Smooth muscle cell (in vitro differentiated cells): Measurements from ENCODE around the gene BBOX1. TPM values are rescaled to one million over a fixed set of nuclear protein-coding genes. Genes with fewer than 3 reads are reported as not detected.

ENCODE experiments used
- DNase-seq: peaks from one replicate; lab custom pipeline; 2025; ENCODE audit not compliant: unreplicated experiment; lab: John Stamatoyannopoulos, UW
- H2AFZ ChIP-seq: fragments of 200-600 bp; sonication (generic); 2 replicates; pipeline ENCODE4 v1.6.0; 2016; ENCODE audit warnings: antibody characterized with exemption, low read depth, mild to moderate bottlenecking
- H3F3A ChIP-seq: fragments of 200-600 bp; sonication (generic); 2 replicates; pipeline ENCODE4 v1.6.0; 2017; ENCODE audit warnings: antibody characterized with exemption, low read depth
- H3K27ac ChIP-seq: fragments of 200-600 bp; sonication (generic); 2 replicates; pipeline ENCODE4 v1.5.1; 2016; ENCODE audit warnings: low read depth, mild to moderate bottlenecking
- H3K27me3 ChIP-seq: fragments of 200-600 bp; sonication (generic); 2 replicates; pipeline ENCODE4 v1.6.1; 2016; ENCODE audit warnings: low read depth, mild to moderate bottlenecking
- H3K36me3 ChIP-seq: fragments of 200-600 bp; sonication (generic); 2 replicates; pipeline ENCODE4 v1.5.1; 2016; ENCODE audit warnings: low read depth
- H3K4me1 ChIP-seq: fragments of 200-600 bp; sonication (generic); 2 replicates; pipeline ENCODE4 v1.5.1; 2016; ENCODE audit warnings: low read depth
- H3K4me2 ChIP-seq: fragments of 200-600 bp; sonication (generic); 2 replicates; pipeline ENCODE4 v1.6.0; 2016; ENCODE audit warnings: mild to moderate bottlenecking
- H3K4me3 ChIP-seq: fragments of 200-600 bp; sonication (generic); 2 replicates; pipeline ENCODE4 v1.5.1; 2016; ENCODE audit warnings: mild to moderate bottlenecking
- H3K79me2 ChIP-seq: fragments of 200-600 bp; sonication (generic); 2 replicates; pipeline ENCODE4 v1.6.0; 2016; ENCODE audit warnings: low read depth, mild to moderate bottlenecking
- H3K9ac ChIP-seq: fragments of 200-600 bp; sonication (generic); 2 replicates; pipeline ENCODE4 v1.6.0; 2016; ENCODE audit warnings: low read depth
- H3K9me3 ChIP-seq: fragments of 200-600 bp; sonication (generic); replicated peaks from 2 replicates; pipeline ENCODE4 v1.5.1; 2016; ENCODE audit warnings: low read depth
- H4K20me1 ChIP-seq: fragments of 200-600 bp; sonication (generic); 2 replicates; pipeline ENCODE4 v1.6.0; 2016; ENCODE audit warnings: low read depth
- CTCF ChIP-seq: fragments of 200-600 bp; sonication (generic); IDR thresholded peaks from 2 replicates; pipeline ENCODE4 v1.5.1; 2017; ENCODE audit warnings: borderline replicate concordance, mild to moderate bottlenecking, antibody characterized with exemption; ENCODE audit not compliant: insufficient read depth, poor library complexity, severe bottlenecking
- WGBS: methylation state at CpG from one replicate; pipeline ENCODE4 v1.1.7; 2016; ENCODE audit warnings: low lambda C conversion rate; 5-methylcytosine and 5-hydroxymethylcytosine counted together
- polyA plus RNA-seq: library from polyadenylated mRNA; unstranded; fragments of >200 nt; fragmentation: Nextera tagmentation; extraction: Ambion mirVana; gene quantifications from 2 replicates; pipeline ENCODE4 v1.2.1, GENCODE V29; 2016
- total RNA-seq: library from RNA; depleted of rRNA; stranded (reverse); fragments of >200 nt; gene quantifications from 2 replicates; pipeline ENCODE4 v1.2.3, GENCODE V29; 2014

Gene BBOX1
- total and polyA plus RNA-seq, 2 experiments from 2014 or later: 0.22 to 0.67 TPM

DNA sequence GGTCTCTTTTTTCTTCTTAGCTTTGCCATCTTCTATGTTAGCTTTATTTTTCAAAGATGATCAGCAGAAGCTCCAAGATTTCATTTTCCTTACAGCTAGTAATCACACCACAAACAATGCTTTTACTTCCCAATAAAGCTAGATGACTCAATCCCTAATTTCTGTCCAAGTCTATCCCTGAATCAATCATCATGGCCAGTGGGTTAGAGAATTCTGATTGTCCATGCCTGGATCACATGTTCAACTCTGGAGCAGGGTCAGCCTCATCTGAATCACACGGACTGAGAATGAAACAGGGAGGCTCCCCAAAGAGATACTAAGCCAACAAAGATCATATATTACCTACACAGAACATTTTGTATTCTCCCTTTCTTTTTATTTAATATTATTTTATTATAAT lies 79.6 kb downstream of the BBOX1 start:
- Histone ChIP-seq H3K9ac (no peak overlapping the region), H3K27me3 (no peaks in the 10 kb centered on the region), H3K4me1 (no peaks in the 10 kb centered on the region), H4K20me1 (no peaks in the 10 kb centered on the region), H3F3A (no peaks in the 10 kb centered on the region), H3K4me3 (no peak overlapping the region), H3K27ac (no peak overlapping the region), H3K36me3 (no peaks in the 10 kb centered on the region), H3K79me2 (no peaks in the 10 kb centered on the region), H3K4me2 (no peak overlapping the region), H2AFZ (no peak overlapping the region), H3K9me3 (no peaks in the 10 kb centered on the region)
- TF ChIP-seq CTCF: no peak
- no peak for DNase-seq
- 93% methylated on average over 1 of the region's 1 CpG for WGBS

DNA sequence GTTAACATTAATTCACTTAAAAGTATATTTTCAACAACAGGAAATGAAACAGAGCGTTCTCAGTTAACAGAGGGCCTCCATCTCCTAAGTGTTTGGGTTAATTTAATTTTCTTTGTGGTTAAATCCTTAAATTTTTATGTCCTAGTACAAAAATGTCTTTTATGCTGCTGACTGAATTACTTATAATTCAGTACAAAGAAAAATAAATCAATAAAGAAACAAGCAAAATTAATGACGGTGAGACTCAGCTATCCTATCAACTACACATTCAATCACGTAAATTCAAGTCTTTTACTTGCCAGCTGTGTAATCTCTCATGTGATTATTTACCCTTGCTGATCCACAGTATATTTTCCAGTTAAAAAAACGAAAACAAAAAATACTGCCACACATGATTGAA lies 81.4 kb downstream of the BBOX1 start:
- Histone ChIP-seq H3K4me2 (no peak overlapping the region), H4K20me1 (no peaks in the 10 kb centered on the region), H2AFZ (no peak overlapping the region), H3K27ac (no peak overlapping the region), H3K4me3 (no peak overlapping the region), H3K4me1 (no peaks in the 10 kb centered on the region), H3K27me3 (no peaks in the 10 kb centered on the region), H3K79me2 (no peaks in the 10 kb centered on the region), H3K9ac (no peak overlapping the region), H3K36me3 (no peaks in the 10 kb centered on the region), H3F3A (no peaks in the 10 kb centered on the region), H3K9me3 (no peaks in the 10 kb centered on the region)
- 84% methylated on average over 4 of the region's 4 CpGs for WGBS
- no peak for DNase-seq
- no peak for TF ChIP-seq CTCF

DNA sequence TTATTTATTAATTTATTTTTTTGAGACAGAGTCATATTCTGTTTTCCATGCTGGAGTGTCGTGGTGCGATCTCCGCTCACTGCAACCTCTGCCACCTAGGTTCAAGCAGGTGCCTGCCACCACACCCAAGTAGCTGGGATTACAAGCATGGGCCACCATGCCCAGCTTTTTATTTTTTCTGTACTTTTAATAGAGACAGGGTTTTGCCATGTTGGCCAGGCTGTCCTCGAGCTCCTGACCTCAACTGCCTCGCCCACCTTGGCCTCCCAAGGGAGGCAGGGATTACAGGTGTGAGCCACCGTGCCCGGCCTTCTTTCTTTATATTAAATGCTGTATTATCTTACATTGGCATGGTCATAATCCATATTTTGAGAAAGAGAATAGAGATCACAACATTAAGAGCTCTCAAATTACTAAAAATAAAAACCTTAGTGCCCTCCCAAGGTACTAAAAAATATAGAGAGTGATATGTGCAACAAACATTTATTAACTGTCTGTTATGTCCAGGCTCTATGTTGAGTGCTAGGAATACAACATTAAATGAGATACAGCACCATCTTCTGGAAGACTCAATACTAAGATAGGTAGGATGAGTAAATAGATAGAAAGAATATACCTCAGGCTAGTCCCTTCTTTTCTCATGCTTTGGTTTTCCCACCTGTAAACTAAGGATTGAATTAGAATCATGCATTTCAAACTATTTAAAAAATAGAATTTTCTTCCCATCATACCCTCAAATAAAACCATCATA lies 84.1 kb downstream of the BBOX1 start:
- H3K4me2 ChIP-seq: no peak overlapping the region
- no peaks in the 10 kb centered on the region for H4K20me1 ChIP-seq
- H3K27me3 ChIP-seq: no peaks in the 10 kb centered on the region
- no peak overlapping the region for H3K4me3 ChIP-seq
- no peaks in the 10 kb centered on the region for H3K9me3 ChIP-seq
- H3K27ac ChIP-seq: no peak overlapping the region
- H3K36me3 ChIP-seq: no peaks in the 10 kb centered on the region
- no peaks in the 10 kb centered on the region for H3F3A ChIP-seq
- no peaks in the 10 kb centered on the region for H3K4me1 ChIP-seq
- DNase-seq: no peak
- WGBS: 94% methylated on average over 7 of the region's 7 CpGs
- H3K79me2 ChIP-seq: no peaks in the 10 kb centered on the region
- H3K9ac ChIP-seq: no peak overlapping the region
- TF ChIP-seq CTCF: peak; percentile 18
- H2AFZ ChIP-seq: no peak overlapping the region

DNA sequence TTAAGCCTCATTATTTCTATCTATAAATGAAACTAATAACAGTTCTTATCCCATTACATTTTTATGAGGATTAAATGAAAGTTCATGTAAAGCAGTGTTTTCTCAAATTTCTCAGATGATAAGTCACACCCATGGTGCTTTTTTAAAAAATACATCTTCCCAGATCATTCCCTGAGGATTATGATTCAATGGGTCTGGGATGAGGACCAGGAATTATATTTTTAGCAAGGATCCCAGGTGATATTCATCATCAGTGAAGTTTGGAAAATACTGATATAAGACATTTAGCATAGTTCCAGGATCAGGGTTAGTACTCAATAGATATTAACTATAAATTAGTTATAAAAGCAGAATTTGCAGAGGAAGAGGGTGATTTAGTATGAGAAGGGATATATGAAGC lies 89.1 kb downstream of the BBOX1 start:
- Histone ChIP-seq H3K36me3 (no peaks in the 10 kb centered on the region), H3K4me1 (no peaks in the 10 kb centered on the region), H3K4me2 (no peak overlapping the region), H3F3A (no peaks in the 10 kb centered on the region), H4K20me1 (peaks cover 6% of the 10 kb centered on the region), H3K9ac (no peak overlapping the region), H3K79me2 (no peaks in the 10 kb centered on the region), H3K27me3 (no peaks in the 10 kb centered on the region), H3K27ac (no peak overlapping the region), H3K9me3 (no peaks in the 10 kb centered on the region), H3K4me3 (no peak overlapping the region), H2AFZ (no peak overlapping the region)
- no peak for TF ChIP-seq CTCF
- DNase-seq: no peak
